ENCODE results near the gene AOC3.

Gene AOC3

DNA sequence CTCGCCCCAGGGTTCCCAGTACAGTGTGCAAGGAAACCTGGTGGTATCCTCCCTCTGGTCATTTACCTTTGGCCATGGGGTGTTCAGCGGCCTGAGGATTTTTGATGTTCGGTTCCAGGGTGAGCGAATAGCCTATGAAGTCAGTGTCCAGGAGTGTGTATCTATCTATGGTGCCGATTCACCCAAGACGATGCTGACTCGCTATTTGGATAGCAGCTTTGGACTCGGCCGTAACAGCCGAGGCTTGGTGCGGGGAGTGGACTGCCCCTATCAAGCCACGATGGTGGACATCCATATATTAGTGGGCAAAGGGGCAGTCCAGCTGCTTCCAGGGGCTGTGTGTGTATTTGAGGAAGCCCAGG is 5.5 kb upstream of the AOC3 start:
- no peaks in the 10 kb centered on the region for H3K9me3 ChIP-seq
- DNase-seq: no peak
- no peaks in the 10 kb centered on the region for H3K27me3 ChIP-seq
- peak overlapping the region; percentile 57 to 59 for H3K27ac ChIP-seq
- TF ChIP-seq, protein P1, sequence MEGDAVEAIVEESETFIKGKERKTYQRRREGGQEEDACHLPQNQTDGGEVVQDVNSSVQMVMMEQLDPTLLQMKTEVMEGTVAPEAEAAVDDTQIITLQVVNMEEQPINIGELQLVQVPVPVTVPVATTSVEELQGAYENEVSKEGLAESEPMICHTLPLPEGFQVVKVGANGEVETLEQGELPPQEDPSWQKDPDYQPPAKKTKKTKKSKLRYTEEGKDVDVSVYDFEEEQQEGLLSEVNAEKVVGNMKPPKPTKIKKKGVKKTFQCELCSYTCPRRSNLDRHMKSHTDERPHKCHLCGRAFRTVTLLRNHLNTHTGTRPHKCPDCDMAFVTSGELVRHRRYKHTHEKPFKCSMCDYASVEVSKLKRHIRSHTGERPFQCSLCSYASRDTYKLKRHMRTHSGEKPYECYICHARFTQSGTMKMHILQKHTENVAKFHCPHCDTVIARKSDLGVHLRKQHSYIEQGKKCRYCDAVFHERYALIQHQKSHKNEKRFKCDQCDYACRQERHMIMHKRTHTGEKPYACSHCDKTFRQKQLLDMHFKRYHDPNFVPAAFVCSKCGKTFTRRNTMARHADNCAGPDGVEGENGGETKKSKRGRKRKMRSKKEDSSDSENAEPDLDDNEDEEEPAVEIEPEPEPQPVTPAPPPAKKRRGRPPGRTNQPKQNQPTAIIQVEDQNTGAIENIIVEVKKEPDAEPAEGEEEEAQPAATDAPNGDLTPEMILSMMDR (IDR thresholded peaks at IDR 0.05): no peak
- peaks cover 17 to 57% (median 45%) of the 10 kb centered on the region in 3 donors for H3K36me3 ChIP-seq
- H3K4me3 ChIP-seq: no peak overlapping the region
- peaks cover 0 to 35% (median 15%) of the 10 kb centered on the region in 4 donors for H3K4me1 ChIP-seq
- intact Hi-C loops (cut with DNase I; ENCODE audit: low total_unique reads): loop anchor here (2.0 kb wide), 1 partner anchor 91 kb away; no protein-coding TSS in a partner anchor

DNA sequence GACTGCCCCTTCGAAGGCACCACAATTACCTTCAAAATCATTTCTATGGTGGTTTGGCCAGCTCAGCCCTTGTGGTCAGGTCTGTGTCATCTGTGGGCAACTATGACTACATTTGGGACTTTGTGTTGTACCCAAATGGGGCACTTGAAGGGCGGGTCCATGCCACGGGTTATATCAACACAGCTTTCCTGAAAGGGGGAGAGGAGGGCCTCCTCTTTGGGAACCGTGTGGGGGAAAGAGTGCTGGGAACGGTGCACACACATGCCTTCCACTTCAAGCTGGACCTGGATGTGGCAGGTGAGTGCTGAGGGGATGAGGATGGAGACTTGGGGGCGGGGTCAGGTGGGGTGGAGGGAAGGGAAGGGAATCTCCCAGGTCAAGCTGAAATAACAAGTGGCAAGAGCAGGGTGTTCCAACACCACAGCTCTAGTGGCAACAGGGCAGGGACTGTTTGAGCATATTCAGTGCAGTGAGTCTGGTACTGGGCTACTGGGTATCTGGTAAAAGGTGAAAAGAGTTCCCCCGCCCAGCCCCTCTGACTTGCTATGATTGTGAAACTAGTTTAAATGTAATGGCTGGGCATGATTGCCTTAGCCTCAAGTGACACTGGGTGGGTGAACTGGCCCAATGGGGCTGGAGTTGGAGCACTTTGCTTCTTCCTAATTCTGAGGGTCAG is 4.9 kb upstream of the AOC3 start:
- Histone ChIP-seq H3K36me3 (peaks cover 12 to 51% (median 41%) of the 10 kb centered on the region in 3 donors), H3K4me3 (no peak overlapping the region), H3K27ac (peak overlapping the region; percentile 57 to 59), H3K9me3 (no peaks in the 10 kb centered on the region), H3K27me3 (no peaks in the 10 kb centered on the region), H3K4me1 (peaks cover 0 to 39% (median 18%) of the 10 kb centered on the region in 4 donors)
- intact Hi-C loops (cut with DNase I; ENCODE audit: low total_unique reads): loop anchor here (2.0 kb wide), 2 partner anchors 77 to 91 kb away; no protein-coding TSS in a partner anchor
- no peak for DNase-seq
- TF ChIP-seq, protein P1 (IDR thresholded peaks at IDR 0.05): no peak

DNA sequence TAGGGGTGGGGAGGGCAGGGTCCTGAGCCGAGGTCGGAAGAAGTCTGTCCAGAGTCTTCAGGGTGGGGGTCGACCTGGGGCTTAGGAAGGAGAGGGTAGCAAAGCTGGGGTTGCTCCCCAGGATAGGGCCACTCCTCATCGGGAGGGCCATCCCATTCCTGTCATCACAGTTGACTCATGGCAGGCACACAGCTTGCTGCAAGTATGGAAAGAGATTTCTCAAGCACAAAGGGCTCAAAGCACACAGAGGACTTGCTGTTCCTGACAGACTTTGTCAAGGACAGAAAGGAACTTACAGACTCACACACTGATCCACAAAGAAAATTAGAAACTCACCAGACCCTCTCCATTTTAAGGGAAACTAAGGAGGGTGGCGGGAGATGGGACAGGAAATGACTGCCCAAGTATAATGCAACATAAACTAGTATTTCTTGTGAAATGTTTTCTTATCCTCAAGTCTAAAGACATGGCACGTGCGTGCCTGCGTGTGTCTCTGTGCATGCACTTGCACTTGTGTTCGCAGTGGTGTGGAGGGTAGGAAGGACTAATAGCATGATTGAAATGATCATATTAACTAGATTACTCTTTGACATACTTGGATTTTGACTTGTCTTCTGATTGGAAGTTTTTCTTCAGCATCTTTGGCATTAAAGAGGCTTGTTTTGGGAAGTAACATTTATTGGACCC is 4.3 kb upstream of the AOC3 start:
- Histone ChIP-seq H3K4me3 (no peak overlapping the region), H3K4me1 (peaks cover 0 to 39% (median 18%) of the 10 kb centered on the region in 4 donors), H3K9me3 (no peaks in the 10 kb centered on the region), H3K27me3 (no peaks in the 10 kb centered on the region), H3K27ac (peak overlapping the region; percentile 57 to 59), H3K36me3 (peaks cover 6 to 45% (median 35%) of the 10 kb centered on the region in 3 donors)
- intact Hi-C loops (cut with DNase I; ENCODE audit: low total_unique reads): loop anchor here (2.0 kb wide), 1 partner anchor 76 kb away; no protein-coding TSS in a partner anchor
- TF ChIP-seq, protein P1 (IDR thresholded peaks at IDR 0.05): no peak
- peak in 1 of 2 donors; percentile 53 for DNase-seq

DNA sequence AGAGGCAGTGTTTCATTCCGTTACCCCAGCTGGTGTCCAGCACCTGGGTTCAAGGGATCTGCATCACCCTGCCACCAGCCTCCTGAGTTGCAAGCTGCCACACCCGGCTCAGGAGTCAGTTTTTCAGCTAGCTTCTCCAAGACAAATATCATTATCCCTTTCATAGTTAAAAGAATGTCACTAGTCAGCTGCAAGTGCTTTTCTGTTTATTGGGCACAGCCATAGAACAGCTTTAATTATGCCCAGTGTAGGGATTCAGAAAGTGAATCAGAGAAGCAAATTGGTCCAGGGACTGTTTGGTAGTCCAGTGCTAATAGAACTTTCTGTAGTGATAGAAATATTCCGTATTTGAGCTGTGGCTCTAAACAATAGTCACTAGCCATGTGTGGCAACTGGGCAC is 2.9 kb upstream of the AOC3 start:
- intact Hi-C loops (cut with DNase I; ENCODE audit: low total_unique reads): no loop called here
- no peak for DNase-seq
- H3K27me3 ChIP-seq: no peaks in the 10 kb centered on the region
- H3K36me3 ChIP-seq: peaks cover 6 to 31% (median 21%) of the 10 kb centered on the region in 3 donors
- no peaks in the 10 kb centered on the region for H3K9me3 ChIP-seq
- no peak overlapping the region for H3K4me3 ChIP-seq
- H3K27ac ChIP-seq: no peak overlapping the region
- H3K4me1 ChIP-seq: peaks cover 0 to 39% (median 18%) of the 10 kb centered on the region in 4 donors
- TF ChIP-seq, protein P1 (IDR thresholded peaks at IDR 0.05): no peak

DNA sequence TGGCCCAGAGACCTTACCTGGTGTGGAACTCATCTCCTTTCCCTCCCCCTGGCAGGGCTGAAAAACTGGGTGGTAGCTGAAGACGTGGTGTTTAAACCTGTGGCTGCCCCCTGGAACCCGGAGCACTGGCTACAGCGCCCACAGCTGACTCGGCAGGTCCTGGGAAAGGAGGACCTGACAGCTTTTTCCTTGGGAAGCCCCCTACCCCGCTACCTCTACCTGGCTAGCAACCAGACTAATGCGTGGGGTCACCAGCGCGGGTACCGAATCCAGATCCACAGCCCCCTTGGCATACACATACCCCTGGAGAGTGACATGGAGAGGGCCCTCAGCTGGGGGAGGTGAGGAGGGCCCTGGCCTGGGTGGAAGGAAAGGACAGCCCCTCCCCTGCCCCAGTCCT is 2.0 kb upstream of the AOC3 start:
- H3K4me1 ChIP-seq: peaks cover 0 to 39% (median 18%) of the 10 kb centered on the region in 4 donors
- H3K27ac ChIP-seq: peak overlapping the region; percentile 90 to 96
- H3K4me3 ChIP-seq: no peak overlapping the region
- no peaks in the 10 kb centered on the region for H3K27me3 ChIP-seq
- DNase-seq: peak in 1 of 2 donors; percentile 51
- no peaks in the 10 kb centered on the region for H3K9me3 ChIP-seq
- TF ChIP-seq, protein P1 (IDR thresholded peaks at IDR 0.05): no peak
- peaks cover 6 to 22% (median 16%) of the 10 kb centered on the region in 3 donors for H3K36me3 ChIP-seq
- intact Hi-C loops (cut with DNase I; ENCODE audit: low total_unique reads): no loop called here

Measured in tibial artery (tissue), 4 donors.